Stimulated activated CD8-positive, alpha-beta memory T cell treated with anti-CD3 and anti-CD28 coated beads, Interleukin-15, amount 100 ng/mL, for 4 hours (primary cell): ENCODE results near the gene COIL.

Experiments used
- DNase-seq, 2 donors: peaks; one replicate each; pipeline ENCODE4 v3.0.0-alpha.2; 2020; ENCODE audit warnings: low read depth in 2 of 2

COIL gene

DNA sequence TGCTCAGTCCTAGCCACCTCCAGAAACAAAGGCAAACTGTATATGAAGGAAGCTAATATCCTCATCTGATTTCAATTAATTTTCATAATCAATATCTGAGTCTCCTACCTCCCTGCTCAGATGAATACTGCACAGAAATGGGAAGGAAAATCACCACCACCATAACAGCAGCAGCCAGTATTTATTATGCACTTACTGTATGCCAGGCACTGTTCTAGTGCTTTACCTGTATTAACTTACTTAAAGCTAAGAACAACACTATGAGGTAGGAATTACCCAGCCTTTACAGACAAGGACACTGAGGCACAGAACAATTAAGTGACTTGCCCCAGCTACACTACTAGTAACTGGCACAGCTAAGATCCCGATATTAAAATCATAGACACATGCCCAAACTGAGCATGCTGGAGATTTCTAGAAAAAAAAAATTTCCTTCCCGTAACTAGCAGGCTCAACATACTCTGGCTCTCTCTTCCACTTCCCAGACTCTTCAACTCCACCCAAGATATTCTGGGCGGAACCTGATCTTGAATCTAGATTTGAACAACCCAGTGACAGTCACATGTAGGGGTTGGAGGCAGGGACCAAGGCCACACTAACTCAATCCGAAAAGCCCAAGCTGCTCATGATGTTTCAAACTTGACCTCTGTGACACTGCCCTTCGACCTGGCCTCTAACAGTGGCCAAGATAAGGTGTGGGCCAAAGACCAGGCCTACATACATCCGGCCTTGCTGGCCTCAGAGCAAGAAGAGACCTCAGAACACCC, 50.9 kb downstream of the COIL start:
- no peak for DNase-seq

DNA sequence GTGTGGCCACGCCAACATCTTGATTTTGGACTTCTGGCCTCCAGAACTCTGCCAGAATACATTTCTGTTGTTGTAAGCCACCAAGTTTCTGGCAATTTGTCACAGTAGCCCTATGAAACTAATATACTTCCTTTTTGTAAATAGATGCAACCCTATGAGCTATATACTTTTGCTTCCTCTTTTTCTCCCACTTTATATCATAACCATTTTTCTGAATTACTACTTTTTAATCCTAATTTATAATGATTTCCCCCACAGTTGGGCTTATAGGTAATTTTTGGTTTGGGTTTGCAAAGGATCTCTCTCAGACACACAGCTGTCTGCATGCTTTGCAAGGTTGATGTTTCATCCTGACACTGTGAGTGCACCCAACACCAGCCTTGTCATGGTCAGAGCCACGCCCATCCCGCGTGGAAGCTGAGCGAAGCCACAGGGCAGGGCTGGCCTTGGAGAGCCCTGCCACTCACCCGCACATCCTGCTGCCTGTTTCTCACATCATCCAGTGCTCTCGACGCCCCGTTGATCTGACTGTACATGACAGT, 52.8 kb downstream of the COIL start:
- peak in 1 of 2 donors; percentile 14 for DNase-seq

DNA sequence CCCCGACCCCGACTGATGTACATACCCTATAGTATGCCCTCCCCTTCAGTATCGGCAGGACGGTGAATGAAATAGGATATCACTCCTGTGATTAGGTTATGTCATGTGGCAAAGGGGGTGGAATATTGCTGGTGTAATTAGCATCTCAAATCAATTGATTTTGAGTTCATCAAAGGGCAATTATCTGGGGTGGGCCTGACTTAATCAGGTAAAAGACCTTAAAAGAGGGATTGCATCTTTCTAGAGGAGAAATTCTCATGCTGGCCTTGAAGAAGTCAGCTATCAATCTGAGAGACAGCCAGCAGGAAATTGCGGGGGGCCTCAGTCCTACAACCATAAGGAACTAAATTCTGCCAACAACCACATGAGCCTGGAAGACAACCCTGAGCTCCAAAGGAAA, 57.3 kb downstream of the COIL start:
- DNase-seq = no peak

DNA sequence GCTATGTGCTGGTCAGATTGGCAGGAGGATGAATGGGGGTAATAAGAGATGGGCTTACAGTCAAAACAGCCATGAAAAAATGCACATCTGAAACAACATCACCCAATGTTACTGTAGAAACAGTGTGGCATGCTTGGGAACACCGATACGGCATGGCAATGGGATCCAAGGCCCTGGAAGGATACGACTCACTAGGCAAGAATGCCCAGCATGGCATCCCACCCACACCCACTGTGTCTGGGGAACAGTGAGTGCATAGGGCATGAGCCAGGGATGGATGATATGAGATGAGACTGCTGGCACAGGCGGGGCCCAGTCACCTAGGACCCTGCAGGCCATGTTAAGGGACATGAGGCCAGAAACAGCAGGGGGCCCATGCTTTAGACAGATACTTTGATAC, 58.5 kb downstream of the COIL start:
- no peak for DNase-seq

DNA sequence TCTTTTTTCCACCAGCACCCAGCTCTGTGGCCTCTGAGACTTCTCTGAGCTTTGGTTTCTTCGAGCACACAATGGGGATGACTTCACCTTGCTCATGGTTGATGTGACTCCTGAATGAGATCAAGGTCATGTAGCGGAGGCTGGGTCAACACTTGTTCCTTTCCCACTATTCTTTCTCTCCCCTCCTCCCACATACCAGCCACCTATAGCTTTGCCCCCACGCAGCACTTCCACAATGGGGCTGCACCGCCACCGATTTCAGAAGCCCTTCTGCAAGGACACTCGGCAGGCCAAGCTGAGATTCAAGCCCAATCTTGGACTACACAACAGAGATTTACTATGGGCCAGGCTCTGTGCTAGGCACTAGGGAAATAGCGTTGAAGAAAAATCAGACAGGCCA, 61.4 kb downstream of the COIL start:
- DNase-seq = no peak

DNA sequence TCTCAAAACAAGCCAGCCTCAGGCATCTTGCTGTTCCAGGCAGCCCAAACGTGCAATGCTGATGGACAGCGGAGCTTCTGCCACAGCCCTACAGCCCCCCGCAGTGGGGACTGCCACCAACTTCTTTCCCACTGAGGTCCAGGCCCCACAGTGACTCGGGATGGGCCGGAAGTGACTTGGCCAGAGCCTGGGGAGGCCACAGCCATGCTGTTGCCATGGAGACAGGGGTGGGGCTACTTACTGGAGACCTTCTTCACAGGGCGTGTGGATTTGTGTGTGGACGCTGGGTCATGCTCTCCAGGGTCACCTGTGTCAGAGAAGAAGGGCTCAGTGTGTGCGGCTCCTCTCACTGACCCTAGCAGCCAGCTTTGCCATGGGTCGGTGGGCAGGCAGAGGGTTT, 62.0 kb downstream of the COIL start:
- no peak for DNase-seq

DNA sequence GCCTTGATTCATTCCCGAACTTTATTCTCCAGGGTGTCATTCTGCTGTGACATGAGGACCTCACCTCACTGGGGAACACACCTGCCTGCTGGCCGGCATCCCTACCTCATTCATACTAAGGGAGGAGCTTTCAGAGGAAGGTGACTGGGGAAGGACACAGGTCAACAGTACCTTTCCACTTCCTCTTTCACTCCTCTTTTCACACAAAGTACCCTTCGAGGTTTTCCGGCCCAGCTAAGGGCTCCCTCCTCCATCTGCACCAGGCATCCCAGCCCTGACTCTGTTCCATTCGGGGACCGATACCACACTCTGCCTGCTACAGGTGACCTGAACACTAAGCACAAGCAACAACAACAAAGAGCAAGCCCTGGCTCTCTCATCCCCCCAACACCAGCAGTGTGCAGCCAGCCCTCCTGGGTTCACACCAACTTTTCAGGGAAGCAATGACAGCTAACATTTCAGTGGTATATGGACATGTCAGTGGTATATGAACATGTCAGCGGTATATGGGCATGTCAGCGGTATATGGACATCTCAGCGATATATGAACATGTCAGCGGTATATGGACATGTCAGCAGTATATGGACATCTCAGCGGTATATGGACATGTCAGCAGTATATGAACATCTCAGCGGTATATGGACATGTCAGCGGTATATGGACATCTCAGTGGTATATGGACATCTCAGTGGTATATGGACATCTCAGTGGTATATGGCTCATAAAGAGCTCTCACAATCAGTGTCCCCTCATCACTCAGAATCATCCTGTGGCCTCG, 63.0 kb downstream of the COIL start:
- no peak for DNase-seq

DNA sequence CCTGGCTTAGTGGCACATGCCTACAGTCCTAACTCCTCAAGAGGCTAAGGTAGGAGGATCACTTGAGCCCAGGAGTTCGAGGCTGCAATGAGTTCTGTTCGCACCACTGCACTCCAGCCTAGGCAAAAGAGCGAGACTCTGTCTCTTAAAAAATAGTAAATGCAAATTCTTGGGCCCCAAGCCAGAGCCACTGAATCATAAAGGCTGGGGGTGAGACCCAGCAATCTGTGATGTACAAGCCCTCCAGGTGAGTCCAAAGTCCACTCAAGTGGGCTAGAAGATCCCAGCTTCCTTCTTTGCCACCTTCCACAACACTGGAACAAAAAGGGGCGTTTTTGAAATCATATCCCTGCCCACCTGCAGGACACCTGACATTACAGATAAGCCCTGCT, 63.9 kb downstream of the COIL start:
- no peak for DNase-seq

DNA sequence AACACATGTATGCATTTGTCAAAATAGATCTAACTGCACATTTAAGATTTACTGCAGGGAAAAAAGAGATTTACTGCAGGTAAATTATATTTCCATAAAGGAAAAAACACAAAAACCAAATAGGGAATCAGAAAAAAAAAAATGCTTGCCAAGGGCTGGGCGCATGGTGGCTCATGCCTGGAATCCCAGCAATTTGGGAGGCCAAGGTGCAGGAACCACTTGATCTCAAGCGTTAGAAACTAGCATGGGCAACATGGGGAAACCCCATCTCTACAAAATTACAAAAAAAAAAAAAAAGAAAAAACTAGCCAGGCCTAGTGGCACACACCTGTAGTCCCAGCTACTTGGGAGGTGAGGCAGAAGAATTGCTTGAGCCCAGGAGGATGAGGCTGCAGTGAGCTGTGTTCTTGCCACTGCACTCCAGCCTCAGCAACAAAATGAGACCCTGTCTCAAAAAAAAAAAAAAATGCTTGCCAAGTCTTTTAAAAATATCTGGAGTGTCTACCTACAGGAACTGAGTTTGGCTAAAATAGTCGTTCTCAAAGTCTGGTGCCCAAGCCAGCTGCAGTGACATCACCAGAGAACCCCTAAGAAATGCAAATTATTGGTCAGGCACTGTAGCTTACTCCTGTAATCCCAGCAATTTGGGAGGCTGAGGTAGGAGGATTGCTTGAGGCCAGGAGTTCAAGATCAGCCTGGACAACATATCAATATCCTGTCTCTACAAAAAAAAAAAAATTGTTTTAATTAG, 64.5 kb downstream of the COIL start:
- DNase-seq = no peak

DNA sequence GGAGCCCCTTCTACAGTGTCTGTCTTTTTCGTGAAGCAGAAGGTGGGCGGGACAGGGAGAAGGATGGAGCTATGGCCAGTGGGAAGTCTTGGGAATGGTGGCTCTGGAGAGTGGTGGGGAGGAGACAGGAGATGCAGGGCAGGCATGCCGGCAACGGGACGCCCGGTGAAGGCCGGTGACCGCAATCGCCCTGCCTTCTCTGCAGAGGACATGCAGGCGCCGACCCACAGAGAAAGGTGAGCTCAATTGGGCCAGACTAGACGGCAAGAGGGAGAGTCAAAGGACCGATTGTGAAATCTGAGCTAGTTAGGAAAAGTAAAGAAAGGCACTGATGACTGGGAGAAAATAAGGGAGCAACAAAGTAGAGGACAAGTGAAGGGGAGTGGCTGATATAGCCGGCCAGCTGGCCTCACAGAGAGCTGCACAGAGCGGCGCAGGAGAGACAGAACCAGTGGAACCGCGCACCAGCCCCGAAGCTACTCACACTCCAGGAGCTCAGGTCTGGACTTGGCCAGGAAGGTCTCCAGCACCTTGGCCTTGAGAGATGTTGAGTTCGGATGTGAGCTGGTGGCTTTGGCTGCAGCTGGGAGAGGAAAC, 65.9 kb downstream of the COIL start:
- DNase-seq = no peak

DNA sequence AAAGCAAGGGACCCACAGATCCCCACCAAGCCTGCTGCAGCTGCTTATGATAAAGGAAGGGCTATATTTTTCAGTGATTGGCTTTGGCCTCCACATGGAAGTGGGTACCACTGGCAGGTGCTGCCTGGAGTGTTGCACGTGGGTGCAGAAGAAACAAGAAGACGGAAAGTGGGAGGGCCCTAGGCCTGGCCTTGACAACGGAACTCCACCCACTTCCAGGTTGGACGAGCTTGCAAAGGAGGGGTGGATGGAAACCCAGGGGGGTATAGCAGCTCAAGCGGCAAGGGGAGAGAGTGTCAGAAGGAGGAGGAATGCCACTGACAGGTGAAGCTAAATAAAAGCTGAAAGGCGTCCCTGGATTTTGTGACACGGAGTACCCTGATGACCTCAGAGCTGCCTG, 67.3 kb downstream of the COIL start:
- no peak for DNase-seq

DNA sequence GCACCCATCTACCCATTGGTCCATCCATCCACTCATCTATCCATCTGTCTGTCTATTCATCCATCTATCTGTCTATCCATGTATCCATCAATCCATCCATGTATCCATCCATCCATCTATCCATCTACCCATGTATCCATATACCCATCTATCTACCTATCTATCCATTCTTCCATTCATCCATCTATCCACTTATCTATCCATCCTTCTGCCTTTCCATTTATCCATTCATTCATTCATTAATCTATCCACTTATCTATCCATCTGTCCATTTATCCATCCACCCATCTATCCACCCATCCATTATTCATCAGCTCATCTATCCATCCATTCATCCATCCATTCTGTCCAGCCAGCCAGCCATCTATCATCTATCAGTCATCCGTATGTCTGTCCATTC, 68.5 kb downstream of the COIL start:
- no peak for DNase-seq

DNA sequence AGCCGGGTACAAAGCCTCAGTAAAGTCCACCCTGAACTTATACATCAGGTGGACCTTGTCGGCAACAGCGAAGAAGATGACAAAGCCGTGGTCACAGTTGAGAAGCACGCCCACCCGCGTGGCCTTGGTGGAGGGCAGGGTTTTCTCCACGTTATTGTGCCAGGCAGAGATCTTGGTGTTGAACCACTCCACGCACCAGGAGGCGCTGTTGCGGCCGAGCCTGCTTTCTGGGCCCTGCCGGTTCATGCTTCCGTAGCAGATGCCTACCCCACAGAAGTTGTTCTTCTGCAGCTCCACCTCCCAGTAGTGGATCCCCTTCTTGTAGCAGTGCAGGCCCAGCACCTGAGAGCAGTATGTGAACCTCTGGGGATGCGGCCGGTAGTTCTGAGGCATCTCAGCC, 69.1 kb downstream of the COIL start:
- peak; percentile 20 to 24 for DNase-seq

DNA sequence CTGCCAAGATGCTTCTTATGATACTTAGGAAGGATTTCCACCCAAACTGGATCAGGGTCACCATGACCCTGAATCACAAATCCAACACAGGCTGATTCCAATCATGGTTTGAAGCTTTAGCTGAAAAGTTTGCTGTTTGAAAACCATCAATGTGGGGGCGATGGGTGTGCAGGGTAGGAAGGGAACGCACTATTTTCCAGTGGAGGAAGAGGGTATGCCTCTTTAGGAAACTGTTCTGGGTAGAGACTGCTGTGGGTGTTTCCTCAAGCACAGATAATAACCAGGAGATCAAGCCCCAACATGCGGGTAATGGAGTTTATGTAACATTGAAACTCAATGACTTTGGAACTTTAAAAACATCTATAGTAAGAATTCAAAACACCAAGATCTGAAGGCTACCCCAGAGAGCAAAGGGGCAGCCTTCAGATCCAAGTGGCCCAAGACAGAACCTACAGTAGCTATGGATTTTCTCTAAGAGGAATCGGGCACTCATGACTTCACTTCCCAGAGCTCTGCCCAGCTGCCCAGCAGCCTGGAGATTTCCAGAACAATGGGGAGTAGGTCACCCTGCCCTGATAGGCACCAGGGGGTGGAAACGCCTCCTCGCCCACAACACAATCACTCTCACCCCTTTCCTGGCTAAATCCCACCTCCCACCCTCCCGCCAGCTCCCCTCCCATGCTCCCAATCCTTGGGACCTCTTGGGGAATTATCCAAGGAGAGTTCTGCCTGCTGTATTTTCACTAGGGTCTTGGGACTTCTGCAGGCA, 69.8 kb downstream of the COIL start:
- DNase-seq = no peak

DNA sequence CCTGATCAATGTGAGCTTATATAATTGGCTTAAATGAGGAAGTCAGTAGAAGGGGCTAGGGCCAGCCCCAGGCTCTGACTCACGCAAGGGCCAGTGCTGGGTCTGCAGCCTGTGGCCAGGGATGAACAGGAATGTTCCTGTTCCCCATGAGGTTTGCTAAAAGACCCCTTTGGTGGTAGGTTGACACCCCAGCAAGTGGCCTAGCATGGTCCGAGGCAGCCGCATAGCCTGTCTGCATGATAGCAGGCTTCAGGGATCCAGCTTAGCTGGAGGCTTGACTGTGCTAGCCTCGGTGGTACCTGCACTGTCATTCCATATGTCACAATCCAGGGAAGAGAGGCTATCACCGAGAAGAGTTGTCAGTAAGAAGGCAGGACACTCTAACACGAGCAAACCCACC, 70.5 kb downstream of the COIL start:
- DNase-seq = no peak
